K562 (cell line): ENCODE measurements around the gene TMEM234. TPM values are rescaled to one million over a fixed set of nuclear protein-coding genes. Genes with fewer than 3 reads are reported as not detected.

ENCODE experiments used
- ATF1 ChIP-seq, 2 experiments: fragments of 450-650 bp in 1 of 2; IDR thresholded peaks; 2 replicates each; pipeline ENCODE4 v1.6.1; 2016; ENCODE audit warnings: missing compliant biosample characterization in 1 of 2, missing genetic modification characterization in 1 of 2
- ATF7 ChIP-seq: fragments of 450-650 bp; IDR thresholded peaks from 2 replicates; pipeline ENCODE4 v1.7.1; 2014; ENCODE audit warnings: mild to moderate bottlenecking, moderate library complexity
- DMBX1 ChIP-seq: fragments of 250-450 bp; sonication (Bioruptor Pico); IDR thresholded peaks from 2 replicates; pipeline ENCODE4 v1.8.0; 2022; ENCODE audit warnings: inconsistent platforms, mild to moderate bottlenecking, moderate library complexity, borderline replicate concordance
- HMG20B ChIP-seq: fragments of 250-450 bp; sonication (Bioruptor Pico); IDR thresholded peaks from 2 replicates; pipeline ENCODE4 v1.5.0; 2021; ENCODE audit warnings: mild to moderate bottlenecking
- HNRNPLL ChIP-seq: fragments of 200-400 bp; formaldehyde crosslinking; IDR thresholded peaks from 2 replicates; pipeline ENCODE4 v1.6.1; 2017; ENCODE audit warnings: low read length, low read depth, mild to moderate bottlenecking; ENCODE audit not compliant: poor library complexity, severe bottlenecking
- MAFK ChIP-seq: IDR thresholded peaks from 2 replicates; pipeline ENCODE4 v1.6.1; 2011; ENCODE audit warnings: low read length, improper control_type of control experiment
- MTA3 ChIP-seq: fragments of 450-650 bp; formaldehyde crosslinking; IDR thresholded peaks from 2 replicates; pipeline ENCODE4 v1.6.1; 2017; ENCODE audit warnings: mild to moderate bottlenecking, borderline replicate concordance
- SIN3A ChIP-seq, 2 experiments: fragments of 150-350 bp in 1 of 2; IDR thresholded peaks; 2 replicates each; pipeline ENCODE4 v1.6.1; 2011 to 2016; ENCODE audit warnings: borderline replicate concordance in 2 of 2, low read depth in 2 of 2, low read length in 2 of 2, mild to moderate bottlenecking in 2 of 2, moderate library complexity in 2 of 2; ENCODE audit not compliant: control insufficient read depth in 1 of 2
- TOE1 ChIP-seq, 2 experiments: fragments of 450-650 bp in 1 of 2; sonication (generic) in 1 of 2; formaldehyde crosslinking in 1 of 2; IDR thresholded peaks; 2 replicates each; pipeline versions ENCODE4 v1.7.1 to v1.8.0; 2016 to 2022; ENCODE audit warnings: borderline replicate concordance in 2 of 2, mild to moderate bottlenecking in 2 of 2, antibody characterized with exemption in 1 of 2, inconsistent platforms in 1 of 2, low read depth in 1 of 2, missing genetic modification reagents in 1 of 2, moderate library complexity in 1 of 2
- ZNF184 ChIP-seq: sonication (generic); formaldehyde crosslinking; IDR thresholded peaks from 2 replicates; pipeline ENCODE4 v1.5.0; 2020; ENCODE audit warnings: missing genetic modification reagents
- ZNF445 ChIP-seq: fragments of 250-450 bp; sonication (Bioruptor Pico); IDR thresholded peaks from 2 replicates; pipeline ENCODE4 v1.4.0; 2020; ENCODE audit warnings: low read depth, mild to moderate bottlenecking, moderate library complexity
- polyA plus RNA-seq, 8 experiments: library from polyadenylated mRNA; depleted of rRNA in 4 of 8; stranded (reverse) in 5 of 8; unstranded in 3 of 8; fragments of >200 nt; fragmentation: Nextera tagmentation in 2 of 8; fragmentation: Illumina TruSeq in 1 of 8; extraction: Ambion mirVana in 2 of 8; extraction: Trizol in 1 of 8; gene quantifications; 2 replicates each; pipeline versions ENCODE4 v1.2.1 to v1.2.3, GENCODE V29; 2011 to 2014; ENCODE audit warnings: inconsistent platforms in 1 of 8, missing spikeins in 1 of 8
- total RNA-seq, 7 experiments: library from RNA; depleted of rRNA in 6 of 7; stranded (reverse); fragments of >200 nt in 6 of 7; fragmentation: Illumina TruSeq in 2 of 7; extraction: Trizol in 2 of 7; gene quantifications; 2 replicates each; pipeline versions ENCODE4 v1.2.1 to v1.2.3, GENCODE V29; 2011 to 2021; ENCODE audit warnings: low replicate concordance in 1 of 7
- TF ChIP-seq, protein P1 (sequence below): conservative IDR thresholded peaks from 2 replicates; pipeline ENCODE4 v1.6.1; 2011; ENCODE audit warnings: low read depth, mild to moderate bottlenecking, low read length; ENCODE audit not compliant: control insufficient read depth
- TF ChIP-seq, protein P2 (sequence below): fragments of 250-450 bp; sonication (Bioruptor Pico); IDR thresholded peaks from 2 replicates; pipeline ENCODE4 v1.5.0; 2022; ENCODE audit warnings: mild to moderate bottlenecking
- TF ChIP-seq, protein P3 (sequence below): sonication (generic); formaldehyde crosslinking; IDR thresholded peaks from 2 replicates; pipeline ENCODE4 v1.8.0; 2022; ENCODE audit warnings: mild to moderate bottlenecking, missing genetic modification reagents
- TF ChIP-seq, protein P4 (sequence below): fragments of 250-450 bp; sonication (Bioruptor Pico); IDR thresholded peaks from 2 replicates; pipeline ENCODE4 v1.8.0; 2022; ENCODE audit warnings: moderate library complexity, mild to moderate bottlenecking, inconsistent platforms
- TF ChIP-seq, protein P5 (sequence below): fragments of 450-650 bp; formaldehyde crosslinking; IDR thresholded peaks from 2 replicates; pipeline ENCODE4 v1.4.0; 2020; ENCODE audit warnings: mild to moderate bottlenecking, mixed read lengths

The TMEM234 gene
- total and polyA plus RNA-seq, 9 of the 15 experiments (the other 6 are each of a cell fraction or from before 2014, with no cell fraction given): 5.0 to 12.9 (median 7.6) TPM

DNA sequence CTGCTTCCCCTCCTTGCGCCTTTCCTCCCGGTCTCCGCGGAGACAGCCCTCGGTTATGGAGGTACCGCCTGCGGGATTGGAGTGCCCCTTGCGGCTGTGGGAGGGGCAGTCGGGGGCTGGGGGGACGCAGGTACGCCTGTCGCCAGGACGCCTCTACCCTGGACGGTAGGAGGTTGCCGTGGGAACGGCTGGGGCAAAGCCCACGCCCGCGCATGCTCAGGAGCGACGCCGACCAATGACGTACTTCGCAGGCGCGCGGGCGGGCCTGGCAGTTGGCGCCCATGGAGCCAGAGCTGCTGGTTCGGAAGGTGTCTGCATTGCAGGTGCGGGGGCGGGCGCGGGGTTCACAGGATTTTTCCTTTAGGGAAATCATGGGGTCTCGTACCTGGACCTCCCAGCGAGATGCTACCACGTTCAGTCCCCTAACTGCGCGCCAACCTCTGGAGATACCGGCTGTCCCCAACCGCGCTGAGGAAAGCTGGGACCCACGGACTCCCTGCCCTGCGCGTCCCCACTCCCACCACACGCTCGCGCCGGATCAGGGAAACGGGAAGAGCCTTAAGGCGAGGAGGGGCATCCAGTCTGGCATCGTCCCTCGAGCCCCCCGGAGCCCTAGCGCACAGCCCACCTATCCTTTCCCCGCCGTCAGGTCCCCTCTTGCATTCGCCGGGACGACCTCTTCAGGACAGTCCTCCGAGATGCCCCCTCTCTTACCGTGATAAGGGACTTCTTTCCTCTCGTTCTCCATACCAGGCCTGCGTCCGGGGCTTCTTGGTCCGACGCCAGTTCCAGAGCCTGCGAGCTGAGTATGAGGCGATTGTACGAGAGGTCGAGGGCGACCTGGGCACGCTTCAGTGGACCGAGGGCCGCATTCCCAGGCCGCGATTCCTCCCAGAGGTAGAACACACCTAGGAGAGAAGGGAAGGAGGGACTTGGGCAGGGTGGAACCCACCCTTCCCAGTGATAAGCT, 16.5 kb downstream of the TMEM234 start, which contains the start of gene IQCC (continued):
- TF ChIP-seq MTA3 (peak; percentile 73; the same call in 1 of the 2 replicates), DMBX1 (0 out of 2 replicates have a peak, but pooled peaks have one; percentile 35), SIN3A (IDR thresholded peaks at IDR 0.05; ENCODE audit: borderline replicate concordance in 2 of 2, control insufficient read depth in 1 of 2, low read depth in 2 of 2, low read length in 2 of 2) (peak; percentile 89 to 94), HMG20B (no peak), TOE1 (IDR thresholded peaks at IDR 0.05; ENCODE audit: borderline replicate concordance) (peak; percentile 45; the same call in 1 of the 2 replicates), TOE1 (CRISPR knock-in tag; IDR thresholded peaks at IDR 0.05; ENCODE audit: borderline replicate concordance, low read depth) (no peak; the same call in 1 of the 2 replicates), ZNF184 (no peak), ATF1 (CRISPR knock-in tag; IDR thresholded peaks at IDR 0.05) (peak; percentile 97), ATF1 (tag; IDR thresholded peaks at IDR 0.05) (peak; percentile 98), ZNF445 (CRISPR knock-in tag) (no peak), HNRNPLL (no peak), MAFK (no peak), ATF7 (peak; percentile 90)
- TF ChIP-seq, protein P1, sequence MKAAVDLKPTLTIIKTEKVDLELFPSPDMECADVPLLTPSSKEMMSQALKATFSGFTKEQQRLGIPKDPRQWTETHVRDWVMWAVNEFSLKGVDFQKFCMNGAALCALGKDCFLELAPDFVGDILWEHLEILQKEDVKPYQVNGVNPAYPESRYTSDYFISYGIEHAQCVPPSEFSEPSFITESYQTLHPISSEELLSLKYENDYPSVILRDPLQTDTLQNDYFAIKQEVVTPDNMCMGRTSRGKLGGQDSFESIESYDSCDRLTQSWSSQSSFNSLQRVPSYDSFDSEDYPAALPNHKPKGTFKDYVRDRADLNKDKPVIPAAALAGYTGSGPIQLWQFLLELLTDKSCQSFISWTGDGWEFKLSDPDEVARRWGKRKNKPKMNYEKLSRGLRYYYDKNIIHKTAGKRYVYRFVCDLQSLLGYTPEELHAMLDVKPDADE: peak; percentile 74; the same call in 1 of the 2 replicates
- TF ChIP-seq, protein P2, sequence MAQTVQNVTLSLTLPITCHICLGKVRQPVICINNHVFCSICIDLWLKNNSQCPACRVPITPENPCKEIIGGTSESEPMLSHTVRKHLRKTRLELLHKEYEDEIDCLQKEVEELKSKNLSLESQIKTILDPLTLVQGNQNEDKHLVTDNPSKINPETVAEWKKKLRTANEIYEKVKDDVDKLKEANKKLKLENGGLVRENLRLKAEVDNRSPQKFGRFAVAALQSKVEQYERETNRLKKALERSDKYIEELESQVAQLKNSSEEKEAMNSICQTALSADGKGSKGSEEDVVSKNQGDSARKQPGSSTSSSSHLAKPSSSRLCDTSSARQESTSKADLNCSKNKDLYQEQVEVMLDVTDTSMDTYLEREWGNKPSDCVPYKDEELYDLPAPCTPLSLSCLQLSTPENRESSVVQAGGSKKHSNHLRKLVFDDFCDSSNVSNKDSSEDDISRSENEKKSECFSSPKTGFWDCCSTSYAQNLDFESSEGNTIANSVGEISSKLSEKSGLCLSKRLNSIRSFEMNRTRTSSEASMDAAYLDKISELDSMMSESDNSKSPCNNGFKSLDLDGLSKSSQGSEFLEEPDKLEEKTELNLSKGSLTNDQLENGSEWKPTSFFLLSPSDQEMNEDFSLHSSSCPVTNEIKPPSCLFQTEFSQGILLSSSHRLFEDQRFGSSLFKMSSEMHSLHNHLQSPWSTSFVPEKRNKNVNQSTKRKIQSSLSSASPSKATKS (CRISPR knock-in tag): no peak
- TF ChIP-seq, protein P3, sequence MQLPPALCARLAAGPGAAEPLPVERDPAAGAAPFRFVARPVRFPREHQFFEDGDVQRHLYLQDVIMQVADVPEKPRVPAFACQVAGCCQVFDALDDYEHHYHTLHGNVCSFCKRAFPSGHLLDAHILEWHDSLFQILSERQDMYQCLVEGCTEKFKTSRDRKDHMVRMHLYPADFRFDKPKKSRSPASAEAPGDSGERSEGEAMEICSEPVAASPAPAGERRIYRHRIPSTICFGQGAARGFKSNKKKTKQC: peak; percentile 86; the same call in 1 of the 2 replicates
- TF ChIP-seq, protein P4, sequence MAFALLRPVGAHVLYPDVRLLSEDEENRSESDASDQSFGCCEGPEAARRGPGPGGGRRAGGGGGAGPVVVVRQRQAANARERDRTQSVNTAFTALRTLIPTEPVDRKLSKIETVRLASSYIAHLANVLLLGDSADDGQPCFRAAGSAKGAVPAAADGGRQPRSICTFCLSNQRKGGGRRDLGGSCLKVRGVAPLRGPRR: no peak
- TF ChIP-seq, protein P5, sequence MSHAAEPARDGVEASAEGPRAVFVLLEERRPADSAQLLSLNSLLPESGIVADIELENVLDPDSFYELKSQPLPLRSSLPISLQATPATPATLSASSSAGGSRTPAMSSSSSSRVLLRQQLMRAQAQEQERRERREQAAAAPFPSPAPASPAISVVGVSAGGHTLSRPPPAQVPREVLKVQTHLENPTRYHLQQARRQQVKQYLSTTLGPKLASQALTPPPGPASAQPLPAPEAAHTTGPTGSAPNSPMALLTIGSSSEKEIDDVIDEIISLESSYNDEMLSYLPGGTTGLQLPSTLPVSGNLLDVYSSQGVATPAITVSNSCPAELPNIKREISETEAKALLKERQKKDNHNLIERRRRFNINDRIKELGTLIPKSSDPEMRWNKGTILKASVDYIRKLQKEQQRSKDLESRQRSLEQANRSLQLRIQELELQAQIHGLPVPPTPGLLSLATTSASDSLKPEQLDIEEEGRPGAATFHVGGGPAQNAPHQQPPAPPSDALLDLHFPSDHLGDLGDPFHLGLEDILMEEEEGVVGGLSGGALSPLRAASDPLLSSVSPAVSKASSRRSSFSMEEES: no peak
